Measurements from ENCODE around the gene NACC1.

NACC1 gene

DNA sequence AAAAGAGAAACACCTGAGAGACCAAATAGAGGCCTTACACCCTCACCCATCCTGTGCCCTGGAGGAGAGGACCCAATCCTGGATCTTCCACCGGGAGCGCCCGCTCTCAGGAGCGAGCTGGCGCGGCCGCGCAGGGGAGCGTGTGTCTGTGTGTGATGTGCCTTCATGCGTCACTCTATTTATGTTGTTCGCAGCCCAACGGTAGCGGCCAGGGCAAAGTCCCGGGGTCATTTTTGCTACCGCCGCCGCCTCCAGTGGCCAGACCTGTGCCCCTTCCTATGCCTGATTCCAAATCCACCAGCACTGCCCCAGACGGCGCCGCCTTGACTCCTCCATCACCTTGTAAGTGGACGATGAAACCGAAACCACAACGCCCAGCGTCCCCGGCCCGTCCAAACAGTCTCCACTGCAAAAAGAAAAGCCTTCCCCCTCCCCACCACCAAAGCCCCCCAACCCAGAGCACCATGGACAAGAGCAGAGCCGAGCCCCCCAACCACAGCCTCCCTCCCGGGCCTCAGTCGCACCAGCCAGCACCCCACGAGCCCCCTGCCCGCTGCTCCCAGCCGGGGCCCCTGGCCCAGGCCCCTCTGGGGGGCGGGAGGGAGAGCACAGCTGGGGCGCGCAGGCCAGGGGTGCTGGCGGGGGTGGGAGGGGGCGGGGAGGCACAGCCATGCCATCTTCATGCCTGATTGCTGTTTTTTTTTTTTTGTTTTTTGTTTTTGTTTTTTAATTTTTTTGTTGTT is 30.1 kb upstream of the NACC1 start:
- H3K4me3 ChIP-seq = no peak overlapping the region
- no peak for TF ChIP-seq CTCF (IDR thresholded peaks at IDR 0.05)
- peak overlapping the region in 1 of 2 donors; percentile 66 for H3K27ac ChIP-seq
- no peak for DNase-seq (ENCODE audit: low spot score)

DNA sequence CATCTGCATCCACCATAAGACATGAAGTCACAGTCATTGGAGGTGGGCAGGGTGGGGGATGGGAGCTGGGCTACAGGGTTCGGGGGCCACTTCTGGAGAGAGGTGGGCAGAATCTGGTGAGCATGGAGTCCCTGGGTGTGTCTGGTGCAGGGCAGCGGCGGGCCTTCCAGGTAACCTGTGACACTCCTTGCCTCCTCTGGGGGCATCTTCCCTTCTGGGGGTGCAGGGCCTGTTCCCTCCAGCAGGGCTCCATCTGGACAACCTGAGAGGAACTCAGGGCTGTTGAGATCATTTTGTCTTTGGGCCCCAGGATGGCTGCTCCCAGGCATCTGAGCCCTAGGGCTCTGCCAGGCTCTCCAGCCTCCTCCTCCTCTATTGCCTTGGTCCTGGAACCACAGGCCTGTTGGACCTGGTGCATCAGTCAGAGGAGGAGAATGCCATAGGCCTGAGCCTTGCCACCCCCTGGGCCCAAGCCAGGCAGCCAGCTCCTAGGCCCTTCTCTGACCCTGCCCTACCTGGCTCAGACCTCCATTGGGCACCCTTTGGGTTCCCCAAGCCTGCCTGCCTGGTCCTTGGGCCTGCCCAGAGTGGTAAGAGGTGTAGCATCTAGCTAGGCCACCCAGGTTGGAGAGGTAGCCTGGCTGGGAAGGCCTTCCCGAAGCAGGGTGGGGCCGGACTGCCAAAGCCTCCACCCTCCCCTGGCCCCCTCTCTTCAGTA is 28.8 kb upstream of the NACC1 start:
- Histone ChIP-seq H3K4me3 (no peak overlapping the region), H3K27ac (peak overlapping the region; percentile 83 to 95)
- no peak for TF ChIP-seq CTCF (IDR thresholded peaks at IDR 0.05)
- no peak for DNase-seq (ENCODE audit: low spot score)

- no peak for TF ChIP-seq CTCF (IDR thresholded peaks at IDR 0.05)
- peak overlapping the region; percentile 83 to 95 for H3K27ac ChIP-seq
- H3K4me3 ChIP-seq = no peak overlapping the region
- no peak for DNase-seq (ENCODE audit: low spot score)
Measured at GRCh38 chr19:13089857-13090507, 28.1 kb upstream of the NACC1 start.

DNA sequence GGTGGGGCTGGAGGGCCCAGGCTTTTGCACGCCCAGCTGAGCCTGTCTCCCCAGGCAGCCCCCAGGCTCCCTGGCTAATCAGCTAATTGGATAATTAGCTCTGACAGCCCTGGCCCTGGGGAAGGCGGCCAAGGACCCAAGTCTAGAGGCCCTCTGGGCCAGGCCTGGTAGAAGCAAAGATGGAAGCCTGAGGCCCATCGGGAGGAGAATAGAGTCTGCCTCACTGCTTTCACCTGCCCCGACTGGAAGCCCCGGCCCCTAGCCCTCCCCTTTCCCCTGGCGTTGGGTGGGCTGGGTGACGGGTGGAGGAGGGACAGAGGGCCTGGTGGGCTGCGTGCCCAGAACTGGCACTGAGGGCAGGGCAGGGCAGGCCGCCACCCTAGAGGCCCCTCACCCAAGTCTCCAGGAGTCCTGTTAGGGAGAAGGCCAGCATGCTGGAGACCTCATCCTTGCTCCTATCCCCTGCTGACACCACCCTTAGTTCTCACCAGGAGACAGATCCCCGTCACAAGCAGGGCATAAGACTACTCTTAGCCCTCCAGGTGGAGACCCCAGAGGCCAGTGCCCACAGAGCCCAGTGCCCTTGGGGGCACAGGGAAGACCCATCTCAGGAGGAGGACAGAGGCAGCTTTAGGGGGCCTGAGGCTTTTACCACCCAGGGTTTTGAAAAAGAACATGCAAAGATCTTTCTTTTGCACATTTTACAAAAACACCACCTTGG is 27.4 kb upstream of the NACC1 start:
- Histone ChIP-seq H3K27ac (peak overlapping the region; percentile 83 to 95), H3K4me3 (peak overlapping the region; percentile 8)
- DNase-seq (ENCODE audit: low spot score) = no peak
- TF ChIP-seq CTCF (IDR thresholded peaks at IDR 0.05) = no peak

DNA sequence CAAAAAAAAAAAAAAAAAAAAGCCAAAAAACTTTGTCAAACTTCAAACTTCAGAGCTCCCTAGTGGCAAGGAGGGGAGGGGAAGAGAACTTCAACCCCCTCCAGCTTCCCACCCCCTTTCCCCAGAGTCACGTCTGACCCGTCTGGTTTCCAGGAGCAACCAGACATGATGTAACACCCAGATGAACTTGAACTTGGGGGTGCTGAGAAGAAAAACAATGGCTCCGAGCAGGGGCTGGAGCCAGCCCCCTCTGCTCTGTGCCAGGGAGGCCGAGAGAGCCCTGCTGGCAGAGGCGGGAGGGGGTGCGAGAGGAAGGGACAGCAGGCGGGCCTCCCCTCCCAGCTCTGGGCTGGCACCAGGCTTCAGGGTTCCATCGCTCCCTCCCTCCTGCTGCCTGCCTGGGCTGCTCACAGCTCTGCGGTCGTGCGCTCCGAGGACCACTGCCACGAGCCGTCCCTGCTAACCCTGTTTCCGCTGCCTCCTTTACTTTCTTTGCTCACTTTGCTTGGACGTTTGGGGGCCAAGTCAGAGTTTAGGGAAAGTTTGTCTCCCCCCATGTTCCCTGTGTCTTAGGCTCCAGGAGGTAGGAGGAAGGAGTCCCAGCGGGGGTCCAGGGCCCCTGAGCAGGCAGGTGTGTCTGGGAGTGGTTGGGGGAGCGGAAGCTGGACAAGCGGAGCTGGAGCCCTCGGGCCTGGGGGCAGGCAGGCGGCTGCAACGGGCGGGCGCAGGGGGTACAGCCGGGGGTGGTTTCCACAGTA is 26.5 kb upstream of the NACC1 start:
- Histone ChIP-seq H3K27ac (peak overlapping the region; percentile 85 to 92), H3K4me3 (peak overlapping the region; percentile 52)
- no peak for TF ChIP-seq CTCF (IDR thresholded peaks at IDR 0.05)
- peak; percentile 94 for DNase-seq (ENCODE audit: low spot score)

DNA sequence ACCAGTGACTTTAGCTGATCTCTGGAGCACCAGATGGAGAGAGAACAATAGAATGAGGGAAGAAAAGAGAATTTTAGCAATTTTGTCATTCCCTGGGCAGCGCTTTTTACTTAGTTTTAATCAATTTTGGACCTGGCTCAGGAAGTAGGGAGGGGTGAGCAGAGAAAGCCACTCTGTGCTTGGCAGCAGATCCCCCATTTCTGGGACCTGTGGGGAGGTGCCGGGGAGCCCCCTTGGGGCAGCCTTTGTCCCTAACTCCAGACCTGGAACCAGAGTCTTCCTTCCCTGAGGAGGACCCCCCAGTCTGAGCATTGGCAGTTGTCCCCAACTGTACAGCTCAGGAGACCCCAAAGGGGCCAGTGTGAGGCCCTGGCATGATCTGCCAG is 25.9 kb upstream of the NACC1 start:
- Histone ChIP-seq H3K27ac (peak overlapping the region; percentile 85 to 92), H3K4me3 (peak overlapping the region; percentile 52)
- no peak for DNase-seq (ENCODE audit: low spot score)
- no peak for TF ChIP-seq CTCF (IDR thresholded peaks at IDR 0.05)
